ENCODE measurements around the gene RAD52.

DNA sequence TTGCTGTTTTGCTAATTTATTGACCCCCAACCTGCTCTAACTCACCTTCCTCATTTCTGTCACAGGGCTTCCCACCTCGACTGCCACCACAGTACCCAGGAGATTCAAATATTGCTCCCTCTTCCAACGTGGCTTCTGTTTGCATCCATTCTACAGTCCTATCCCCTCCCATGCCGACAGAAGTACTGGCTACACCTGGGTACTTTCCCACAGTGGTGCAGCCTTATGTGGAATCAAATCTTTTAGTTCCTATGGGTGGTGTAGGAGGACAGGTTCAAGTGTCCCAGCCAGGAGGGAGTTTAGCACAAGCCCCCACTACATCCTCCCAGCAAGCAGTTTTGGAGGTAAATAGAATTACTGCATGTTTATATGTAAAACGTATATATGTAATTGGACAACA lies 68.8 kb downstream of the RAD52 start:
- TF ChIP-seq, protein P1, sequence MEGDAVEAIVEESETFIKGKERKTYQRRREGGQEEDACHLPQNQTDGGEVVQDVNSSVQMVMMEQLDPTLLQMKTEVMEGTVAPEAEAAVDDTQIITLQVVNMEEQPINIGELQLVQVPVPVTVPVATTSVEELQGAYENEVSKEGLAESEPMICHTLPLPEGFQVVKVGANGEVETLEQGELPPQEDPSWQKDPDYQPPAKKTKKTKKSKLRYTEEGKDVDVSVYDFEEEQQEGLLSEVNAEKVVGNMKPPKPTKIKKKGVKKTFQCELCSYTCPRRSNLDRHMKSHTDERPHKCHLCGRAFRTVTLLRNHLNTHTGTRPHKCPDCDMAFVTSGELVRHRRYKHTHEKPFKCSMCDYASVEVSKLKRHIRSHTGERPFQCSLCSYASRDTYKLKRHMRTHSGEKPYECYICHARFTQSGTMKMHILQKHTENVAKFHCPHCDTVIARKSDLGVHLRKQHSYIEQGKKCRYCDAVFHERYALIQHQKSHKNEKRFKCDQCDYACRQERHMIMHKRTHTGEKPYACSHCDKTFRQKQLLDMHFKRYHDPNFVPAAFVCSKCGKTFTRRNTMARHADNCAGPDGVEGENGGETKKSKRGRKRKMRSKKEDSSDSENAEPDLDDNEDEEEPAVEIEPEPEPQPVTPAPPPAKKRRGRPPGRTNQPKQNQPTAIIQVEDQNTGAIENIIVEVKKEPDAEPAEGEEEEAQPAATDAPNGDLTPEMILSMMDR (IDR thresholded peaks at IDR 0.05), result no peak
- TF ChIP-seq POLR2A (IDR thresholded peaks at IDR 0.05), result no peak
